ENCODE data around the gene LCMT2. TPM values are rescaled to one million over a fixed set of nuclear protein-coding genes. Genes with fewer than 3 reads are reported as not detected.
"Not testable (repeated sequence)": the region's sequence is repeated elsewhere in the genome, so short reads cannot be mapped to it uniquely, and the experiment has no call there.

The LCMT2 gene
- total RNA-seq, 1 donor from 2014 or later: 6.9 TPM

- DNase-seq (no peak), ATAC-seq (no peak)
- Histone ChIP-seq H3K9me3 (no peaks in the 10 kb centered on the region), H3K4me1 (no peaks in the 10 kb centered on the region), H3K27me3 (ENCODE audit: low read depth) (peaks cover 25% of the 10 kb centered on the region), H3K27ac (no peak overlapping the region), H3K36me3 (no peaks in the 10 kb centered on the region), H3K4me3 (no peak overlapping the region)
- intact Hi-C loops (cut with DNase I): no loop called here
- TF ChIP-seq, protein P1, sequence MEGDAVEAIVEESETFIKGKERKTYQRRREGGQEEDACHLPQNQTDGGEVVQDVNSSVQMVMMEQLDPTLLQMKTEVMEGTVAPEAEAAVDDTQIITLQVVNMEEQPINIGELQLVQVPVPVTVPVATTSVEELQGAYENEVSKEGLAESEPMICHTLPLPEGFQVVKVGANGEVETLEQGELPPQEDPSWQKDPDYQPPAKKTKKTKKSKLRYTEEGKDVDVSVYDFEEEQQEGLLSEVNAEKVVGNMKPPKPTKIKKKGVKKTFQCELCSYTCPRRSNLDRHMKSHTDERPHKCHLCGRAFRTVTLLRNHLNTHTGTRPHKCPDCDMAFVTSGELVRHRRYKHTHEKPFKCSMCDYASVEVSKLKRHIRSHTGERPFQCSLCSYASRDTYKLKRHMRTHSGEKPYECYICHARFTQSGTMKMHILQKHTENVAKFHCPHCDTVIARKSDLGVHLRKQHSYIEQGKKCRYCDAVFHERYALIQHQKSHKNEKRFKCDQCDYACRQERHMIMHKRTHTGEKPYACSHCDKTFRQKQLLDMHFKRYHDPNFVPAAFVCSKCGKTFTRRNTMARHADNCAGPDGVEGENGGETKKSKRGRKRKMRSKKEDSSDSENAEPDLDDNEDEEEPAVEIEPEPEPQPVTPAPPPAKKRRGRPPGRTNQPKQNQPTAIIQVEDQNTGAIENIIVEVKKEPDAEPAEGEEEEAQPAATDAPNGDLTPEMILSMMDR (IDR thresholded peaks at IDR 0.05): no peak
These were observed 37.8 kb downstream of the LCMT2 start for GRCh38 chr15:43292375-43293078.

- H3K9me3 ChIP-seq, H3K4me3 ChIP-seq, H3K27ac ChIP-seq, H3K4me1 ChIP-seq, DNase-seq, ATAC-seq, H3K36me3 ChIP-seq: not testable (repeated sequence)
- intact Hi-C loops (cut with DNase I): loop anchor here (10.0 kb wide), 1 partner anchor 65 kb away; the partner anchor contains the start of gene EPB42
- H3K27me3 ChIP-seq (ENCODE audit: low read depth): peaks cover 17% of the 10 kb centered on the region
These were observed 40.7 kb downstream of the LCMT2 start for GRCh38 chr15:43289656-43290055.

- no peaks in the 10 kb centered on the region for H3K36me3 ChIP-seq
- H3K9me3 ChIP-seq: no peaks in the 10 kb centered on the region
- H3K27ac ChIP-seq: no peak overlapping the region
- intact Hi-C loops (cut with DNase I): loop anchor here (10.0 kb wide), 1 partner anchor 62 kb away; the partner anchor contains the start of gene EPB42
- ATAC-seq (peak in 1 of 2 donors; percentile 23), DNase-seq (no peak)
- H3K27me3 ChIP-seq (ENCODE audit: low read depth): no peaks in the 10 kb centered on the region
- no peaks in the 10 kb centered on the region for H3K4me1 ChIP-seq
- TF ChIP-seq, protein P1 (IDR thresholded peaks at IDR 0.05): no peak
- H3K4me3 ChIP-seq: no peak overlapping the region
These were observed 43.1 kb downstream of the LCMT2 start for GRCh38 chr15:43287254-43287653.

GRCh38 chr15:43286074-43286473, 44.3 kb downstream of the LCMT2 start:
- Histone ChIP-seq H3K27me3 (ENCODE audit: low read depth) (no peaks in the 10 kb centered on the region), H3K27ac (no peak overlapping the region), H3K4me3 (no peak overlapping the region), H3K36me3 (no peaks in the 10 kb centered on the region), H3K9me3 (no peaks in the 10 kb centered on the region), H3K4me1 (no peaks in the 10 kb centered on the region)
- intact Hi-C loops (cut with DNase I): loop anchor here (10.0 kb wide), 1 partner anchor 61 kb away; the partner anchor contains the start of gene EPB42
- TF ChIP-seq, protein P1 (IDR thresholded peaks at IDR 0.05): no peak
- ATAC-seq (peak; percentile 11 to 29), DNase-seq (no peak)

GRCh38 chr15:43285609-43286037, 44.8 kb downstream of the LCMT2 start:
- DNase-seq (no peak), ATAC-seq (peak; percentile 81 to 85)
- Histone ChIP-seq H3K36me3 (no peaks in the 10 kb centered on the region), H3K9me3 (no peaks in the 10 kb centered on the region), H3K4me3 (no peak overlapping the region), H3K4me1 (no peaks in the 10 kb centered on the region), H3K27ac (no peak overlapping the region), H3K27me3 (ENCODE audit: low read depth) (no peaks in the 10 kb centered on the region)
- intact Hi-C loops (cut with DNase I): loop anchor here (10.0 kb wide), 1 partner anchor 61 kb away; the partner anchor contains the start of gene EPB42
- TF ChIP-seq, protein P1 (IDR thresholded peaks at IDR 0.05): peak; percentile 76

- no peak overlapping the region for H3K4me3 ChIP-seq
- intact Hi-C loops (cut with DNase I): loop anchor here (10.0 kb wide), 1 partner anchor 59 kb away; the partner anchor contains the start of gene EPB42
- no peaks in the 10 kb centered on the region for H3K36me3 ChIP-seq
- H3K9me3 ChIP-seq: no peaks in the 10 kb centered on the region
- no peak for ATAC-seq
- peaks cover 10% of the 10 kb centered on the region for H3K27me3 ChIP-seq (ENCODE audit: low read depth)
- no peak for DNase-seq
- no peaks in the 10 kb centered on the region for H3K4me1 ChIP-seq
- TF ChIP-seq, protein P1 (IDR thresholded peaks at IDR 0.05): no peak
- H3K27ac ChIP-seq: no peak overlapping the region
These were observed 46.8 kb downstream of the LCMT2 start for GRCh38 chr15:43283526-43283925.
